Measurements from ENCODE around the gene TRMT61B. TPM values are rescaled to one million over a fixed set of nuclear protein-coding genes. Genes with fewer than 3 reads are reported as not detected.

The TRMT61B gene
- total RNA-seq, 8 experiments from 2014 or later, result 13.5 to 33.3 (median 18.2) TPM

DNA sequence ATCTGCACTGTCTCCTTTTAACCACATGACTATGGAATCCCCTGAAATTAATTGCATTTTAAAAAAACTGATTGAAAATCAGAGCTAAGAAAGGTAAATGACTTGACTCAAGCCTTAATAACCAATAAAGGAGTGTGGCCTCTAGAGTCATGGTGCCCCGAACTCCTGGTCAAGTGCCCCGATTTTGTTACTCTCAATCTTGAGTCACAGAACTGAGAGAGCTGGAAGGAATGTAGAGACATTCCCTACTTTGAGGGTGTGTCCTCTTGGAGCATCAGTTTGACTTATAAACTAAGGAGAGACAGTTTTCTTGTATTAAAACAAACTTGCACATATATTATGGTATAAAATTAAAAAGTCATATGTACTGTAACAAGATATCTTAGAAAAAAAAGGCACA, 26.8 kb upstream of the TRMT61B start:
- 0 to 86% (median 31%) methylated on average over 1 to 2 of the region's 2 CpGs; no CpG with 5 or more reads in 1 of the 10 experiments for WGBS, 10 experiments
- peak in 1 of 8 experiments; percentile 1 for ATAC-seq (replicated peaks in 6 of 8)
- Histone ChIP-seq H3K4me1 (replicated peaks in 1 of 2) (peaks cover 4 to 20% of the 10 kb centered on the region in 2 donors), H3K27ac (no peak overlapping the region), H3K4me3 (peak overlapping the region in 1 of 5 donors; percentile 0)
- in situ Hi-C loops (cut with MboI; ENCODE audit: low pct_unique_long_range_greater_than_20kb in 2 of 9, low sequenced_read_pairs in 9 of 9, unreplicated experiment in 9 of 9), result no loop called here

- 0 to 3% (median 0%) methylated on average over 1 to 6 of the region's 19 CpGs; no CpG with 5 or more reads in 3 of the 10 experiments for WGBS, 10 experiments
- ATAC-seq (replicated peaks in 6 of 8), result peak; percentile 1 to 35 (median 12)
- Histone ChIP-seq H3K4me1 (replicated peaks in 1 of 2) (peaks cover 4 to 20% of the 10 kb centered on the region in 2 donors), H3K4me3 (peak overlapping the region; percentile 89 to 92 (median 90)), H3K27ac (peak overlapping the region; percentile 88 to 97)
- in situ Hi-C loops (cut with MboI; ENCODE audit: low pct_unique_long_range_greater_than_20kb in 2 of 9, low sequenced_read_pairs in 9 of 9, unreplicated experiment in 9 of 9), result no loop called here
Measured at GRCh38 chr2:28895189-28895893, 25.2 kb upstream of the TRMT61B start.

- ATAC-seq (replicated peaks in 6 of 8), result peak; percentile 88 to 97 (median 95)
- WGBS, 10 experiments, result 0 to 2% (median 0%) methylated on average over 1 to 19 of the region's 79 CpGs; no CpG with 5 or more reads in 3 of the 10 experiments
- H3K4me1 ChIP-seq (replicated peaks in 1 of 2), result peaks cover 4 to 20% of the 10 kb centered on the region in 2 donors
- H3K27ac ChIP-seq, result peak within 1 kb of the TSS; percentile 88 to 97
- in situ Hi-C loops (cut with MboI; ENCODE audit: low pct_unique_long_range_greater_than_20kb in 2 of 9, low sequenced_read_pairs in 9 of 9, unreplicated experiment in 9 of 9), result no loop called here
- peak within 1 kb of the TSS; percentile 89 to 92 (median 90) for H3K4me3 ChIP-seq
Measured at GRCh38 chr2:28894470-28895188, 24.5 kb upstream of the TRMT61B start, which contains the start of gene WDR43. Gene WDR43, plus strand, starts transcription at chr2:28894667. Its CDS starts 32 bp downstream, at chr2:28894699.

- WGBS, 10 experiments, result 60 to 100% (median 96%) methylated on average over 1 to 19 of the region's 21 CpGs; no CpG with 5 or more reads in 2 of the 10 experiments
- H3K27ac ChIP-seq, result no peak overlapping the region
- ATAC-seq (replicated peaks in 6 of 8), result no peak
- peaks cover 4 to 20% of the 10 kb centered on the region in 2 donors for H3K4me1 ChIP-seq (replicated peaks in 1 of 2)
- no peak overlapping the region for H3K4me3 ChIP-seq
- in situ Hi-C loops (cut with MboI; ENCODE audit: low pct_unique_long_range_greater_than_20kb in 2 of 9, low sequenced_read_pairs in 9 of 9, unreplicated experiment in 9 of 9), result no loop called here
Measured at GRCh38 chr2:28893488-28893887, 23.4 kb upstream of the TRMT61B start.

DNA sequence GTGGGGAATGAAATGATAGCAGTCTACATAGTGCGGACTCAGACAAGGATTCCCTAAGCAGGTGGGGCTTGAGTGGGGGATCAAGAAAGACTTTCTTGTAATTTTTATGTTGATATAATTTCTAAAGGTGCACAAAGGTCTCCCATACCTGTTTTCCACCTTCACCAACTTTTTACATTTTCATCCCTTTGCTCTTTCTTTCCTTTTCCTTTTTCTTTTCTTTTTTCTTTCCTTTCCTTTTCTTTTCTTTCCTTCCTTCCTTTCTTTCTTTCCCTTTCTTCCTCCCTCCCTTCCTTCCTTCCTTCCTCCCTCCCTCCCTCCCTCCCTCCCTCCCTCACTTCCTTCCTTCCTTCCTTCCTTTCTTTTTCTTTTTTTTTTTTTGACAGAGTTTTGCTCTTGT, 10.1 kb upstream of the TRMT61B start:
- 70 to 100% (median 90%) methylated on average over 1 of the region's 1 CpG; no CpG with 5 or more reads in 1 of the 10 experiments for WGBS, 10 experiments
- Histone ChIP-seq H3K4me3 (no peak overlapping the region), H3K27ac (no peak overlapping the region), H3K4me1 (replicated peaks in 1 of 2) (no peaks in the 10 kb centered on the region)
- ATAC-seq (replicated peaks in 6 of 8), result no peak
- in situ Hi-C loops (cut with MboI; ENCODE audit: low pct_unique_long_range_greater_than_20kb in 2 of 9, low sequenced_read_pairs in 9 of 9, unreplicated experiment in 9 of 9), result no loop called here

DNA sequence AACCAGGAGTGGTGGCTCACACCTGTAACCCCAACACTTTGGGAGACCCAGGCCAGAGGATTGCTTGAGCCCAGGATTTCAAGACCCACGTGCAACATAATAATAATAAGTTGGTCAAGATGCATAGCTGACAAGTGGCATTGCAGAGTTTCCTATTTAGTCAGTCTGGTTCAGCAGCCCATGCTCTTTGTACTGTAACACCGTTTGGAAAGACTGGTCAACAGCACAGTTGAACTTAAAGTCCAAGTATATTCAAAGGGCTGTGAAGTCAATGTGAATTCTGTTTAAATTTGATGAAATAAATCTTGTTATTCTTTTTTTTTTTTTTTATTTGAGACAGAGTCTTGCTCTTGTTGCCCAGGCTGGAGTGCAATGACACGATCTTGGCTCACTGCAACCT, 1.5 kb upstream of the TRMT61B start:
- 50 to 100% (median 90%) methylated on average over 1 to 3 of the region's 3 CpGs; no CpG with 5 or more reads in 3 of the 10 experiments for WGBS, 10 experiments
- ATAC-seq (replicated peaks in 6 of 8), result no peak
- in situ Hi-C loops (cut with MboI; ENCODE audit: low pct_unique_long_range_greater_than_20kb in 2 of 9, low sequenced_read_pairs in 9 of 9, unreplicated experiment in 9 of 9), result no loop called here
- Histone ChIP-seq H3K4me3 (no peak overlapping the region), H3K4me1 (replicated peaks in 1 of 2) (peaks cover 11 to 14% of the 10 kb centered on the region in 2 donors), H3K27ac (no peak overlapping the region)

GRCh38 chr2:28869494-28870145, 489 bp downstream of the TRMT61B start:
- peak in 6 of 8 experiments; percentile 49 to 65 (median 58) for ATAC-seq (replicated peaks in 6 of 8)
- Histone ChIP-seq H3K4me1 (replicated peaks in 1 of 2) (peaks cover 13 to 14% of the 10 kb centered on the region in 2 donors), H3K27ac (peak overlapping the region; percentile 83 to 84), H3K4me3 (peak overlapping the region; percentile 65 to 90 (median 77))
- in situ Hi-C loops (cut with MboI; ENCODE audit: low pct_unique_long_range_greater_than_20kb in 2 of 9, low sequenced_read_pairs in 9 of 9, unreplicated experiment in 9 of 9), result no loop called here
- WGBS, 10 experiments, result 0 to 4% (median 0%) methylated on average over 2 to 18 of the region's 29 CpGs; no CpG with 5 or more reads in 1 of the 10 experiments

GRCh38 chr2:28868611-28869010, 1.5 kb downstream of the TRMT61B start:
- in situ Hi-C loops (cut with MboI; ENCODE audit: low pct_unique_long_range_greater_than_20kb in 2 of 9, low sequenced_read_pairs in 9 of 9, unreplicated experiment in 9 of 9), result no loop called here
- peak in 3 of 8 experiments; percentile 3 to 19 (median 15) for ATAC-seq (replicated peaks in 6 of 8)
- 40 to 100% (median 83%) methylated on average over 1 to 4 of the region's 12 CpGs; no CpG with 5 or more reads in 3 of the 10 experiments for WGBS, 10 experiments
- no peak overlapping the region for H3K27ac ChIP-seq
- H3K4me1 ChIP-seq (replicated peaks in 1 of 2), result peaks cover 13 to 14% of the 10 kb centered on the region in 2 donors
- peak overlapping the region; percentile 65 to 90 (median 77) for H3K4me3 ChIP-seq

- H3K27ac ChIP-seq, result no peak overlapping the region
- no peak for ATAC-seq (replicated peaks in 6 of 8)
- H3K4me3 ChIP-seq, result no peak overlapping the region
- in situ Hi-C loops (cut with MboI; ENCODE audit: low pct_unique_long_range_greater_than_20kb in 2 of 9, low sequenced_read_pairs in 9 of 9, unreplicated experiment in 9 of 9), result no loop called here
- H3K4me1 ChIP-seq (replicated peaks in 1 of 2), result no peaks in the 10 kb centered on the region
Measured at GRCh38 chr2:28855977-28856376, 14.1 kb downstream of the TRMT61B start.

- no peaks in the 10 kb centered on the region for H3K4me1 ChIP-seq (replicated peaks in 1 of 2)
- H3K4me3 ChIP-seq, result no peak overlapping the region
- H3K27ac ChIP-seq, result no peak overlapping the region
- peak in 3 of 8 experiments; percentile 41 to 84 (median 70) for ATAC-seq (replicated peaks in 6 of 8)
- in situ Hi-C loops (cut with MboI; ENCODE audit: low pct_unique_long_range_greater_than_20kb in 2 of 9, low sequenced_read_pairs in 9 of 9, unreplicated experiment in 9 of 9), result no loop called here
- 20 to 100% (median 100%) methylated on average over 1 of the region's 1 CpG; no CpG with 5 or more reads in 3 of the 10 experiments for WGBS, 10 experiments
Measured at GRCh38 chr2:28855193-28855592, 14.9 kb downstream of the TRMT61B start.

- no peaks in the 10 kb centered on the region for H3K4me1 ChIP-seq (replicated peaks in 1 of 2)
- 0 to 100% (median 83%) methylated on average over 1 to 3 of the region's 3 CpGs; no CpG with 5 or more reads in 1 of the 10 experiments for WGBS, 10 experiments
- no peak overlapping the region for H3K27ac ChIP-seq
- no peak overlapping the region for H3K4me3 ChIP-seq
- peak in 1 of 8 experiments; percentile 77 for ATAC-seq (replicated peaks in 6 of 8)
- in situ Hi-C loops (cut with MboI; ENCODE audit: low pct_unique_long_range_greater_than_20kb in 2 of 9, low sequenced_read_pairs in 9 of 9, unreplicated experiment in 9 of 9), result no loop called here
Measured at GRCh38 chr2:28842042-28842441, 28.1 kb downstream of the TRMT61B start.

GRCh38 chr2:28838971-28839370, 31.1 kb downstream of the TRMT61B start:
- in situ Hi-C loops (cut with MboI; ENCODE audit: low pct_unique_long_range_greater_than_20kb in 2 of 9, low sequenced_read_pairs in 9 of 9, unreplicated experiment in 9 of 9), result no loop called here
- 83 to 100% (median 100%) methylated on average over 1 to 2 of the region's 2 CpGs for WGBS, 10 experiments

DNA sequence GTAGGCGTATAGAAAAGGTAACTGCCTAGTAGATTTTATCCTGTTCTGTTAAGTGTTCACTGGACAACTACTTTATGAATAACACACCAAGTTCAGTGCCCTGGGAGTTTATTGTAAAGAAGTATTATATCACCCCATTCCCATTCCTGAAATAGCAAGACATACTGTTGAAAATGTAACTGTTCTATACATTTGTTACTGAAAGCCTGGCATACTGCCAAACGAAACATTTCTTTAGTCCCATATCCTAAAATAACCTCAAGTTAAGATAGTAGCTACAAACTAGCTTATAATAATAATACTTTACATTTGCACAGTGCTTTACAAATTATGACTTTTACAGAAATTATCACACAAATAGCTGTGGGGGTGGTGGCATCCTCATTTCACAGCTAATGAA, 34.3 kb downstream of the TRMT61B start:
- Histone ChIP-seq H3K4me3 (no peak overlapping the region), H3K27ac (no peak overlapping the region), H3K4me1 (replicated peaks in 1 of 2) (no peaks in the 10 kb centered on the region)
- ATAC-seq (replicated peaks in 6 of 8), result no peak
- in situ Hi-C loops (cut with MboI; ENCODE audit: low pct_unique_long_range_greater_than_20kb in 2 of 9, low sequenced_read_pairs in 9 of 9, unreplicated experiment in 9 of 9), result no loop called here
- 38 to 100% (median 80%) methylated on average over 1 to 2 of the region's 2 CpGs; no CpG with 5 or more reads in 1 of the 10 experiments for WGBS, 10 experiments

More at GRCh38 chr2:28838971-28839370, 31.1 kb downstream of the TRMT61B start:
- no peak for ATAC-seq (replicated peaks in 6 of 8)
- Histone ChIP-seq H3K27ac (no peak overlapping the region), H3K4me3 (no peak overlapping the region), H3K4me1 (replicated peaks in 1 of 2) (no peaks in the 10 kb centered on the region)
